ENCODE results near the gene NFIC. TPM values are rescaled to one million over a fixed set of nuclear protein-coding genes. Genes with fewer than 3 reads are reported as not detected.

The NFIC gene
- total RNA-seq, 6 donors from 2014 or later = 96.1 to 175 (median 154) TPM

DNA sequence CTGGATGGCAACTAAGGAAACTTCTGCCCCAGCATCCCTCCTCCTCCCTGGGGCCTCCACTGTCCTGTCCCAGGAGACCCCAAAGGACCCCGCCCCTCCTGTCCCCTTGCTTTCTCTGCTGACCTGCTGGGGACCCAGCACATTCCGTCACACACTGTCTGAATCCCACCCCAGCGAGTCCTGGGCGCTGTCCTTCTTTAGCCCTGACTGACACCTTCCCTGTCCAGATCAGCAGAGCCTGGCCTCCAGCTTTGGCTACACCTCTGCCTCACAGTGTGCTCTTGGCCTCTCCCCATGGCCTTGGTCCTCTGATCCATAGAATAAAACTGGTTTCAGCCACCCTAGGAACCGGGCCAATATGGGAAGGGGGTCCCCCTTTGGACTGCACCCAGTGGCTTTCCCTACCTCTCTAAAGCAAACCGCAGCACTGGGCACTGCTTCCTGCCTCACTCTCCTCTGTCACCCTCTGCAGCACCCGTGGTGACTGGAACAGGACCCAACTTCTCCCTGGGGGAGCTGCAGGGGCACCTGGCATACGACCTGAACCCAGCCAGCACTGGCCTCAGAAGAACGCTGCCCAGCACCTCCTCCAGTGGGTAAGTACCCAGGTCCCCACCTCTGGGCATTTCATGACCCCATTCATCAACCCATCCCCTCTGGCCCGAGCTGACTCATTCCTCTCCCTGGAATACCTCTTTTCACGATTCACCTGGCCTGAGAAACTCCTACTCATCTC lies 67.6 kb downstream of the NFIC start:
- WGBS, 2 donors = 93 to 94% methylated on average over 10 to 11 of the region's 11 CpGs
- H3K4me1 ChIP-seq = peaks cover 34 to 41% (median 35%) of the 10 kb centered on the region in 4 donors
- no peaks in the 10 kb centered on the region for H3K9me3 ChIP-seq
- H3K36me3 ChIP-seq = peaks cover 3 to 65% (median 35%) of the 10 kb centered on the region in 4 donors
- DNase-seq (peak in 1 of 2 donors; percentile 2), ATAC-seq (ENCODE audit: low FRiP score in 2 of 2) (no peak)
- H3K4me3 ChIP-seq = no peak overlapping the region
- TF ChIP-seq POLR2AphosphoS5 (IDR thresholded peaks at IDR 0.05) (no peak), POLR2A (IDR thresholded peaks at IDR 0.05) (no peak), EP300 (IDR thresholded peaks at IDR 0.05) (no peak)
- TF ChIP-seq, protein P1, sequence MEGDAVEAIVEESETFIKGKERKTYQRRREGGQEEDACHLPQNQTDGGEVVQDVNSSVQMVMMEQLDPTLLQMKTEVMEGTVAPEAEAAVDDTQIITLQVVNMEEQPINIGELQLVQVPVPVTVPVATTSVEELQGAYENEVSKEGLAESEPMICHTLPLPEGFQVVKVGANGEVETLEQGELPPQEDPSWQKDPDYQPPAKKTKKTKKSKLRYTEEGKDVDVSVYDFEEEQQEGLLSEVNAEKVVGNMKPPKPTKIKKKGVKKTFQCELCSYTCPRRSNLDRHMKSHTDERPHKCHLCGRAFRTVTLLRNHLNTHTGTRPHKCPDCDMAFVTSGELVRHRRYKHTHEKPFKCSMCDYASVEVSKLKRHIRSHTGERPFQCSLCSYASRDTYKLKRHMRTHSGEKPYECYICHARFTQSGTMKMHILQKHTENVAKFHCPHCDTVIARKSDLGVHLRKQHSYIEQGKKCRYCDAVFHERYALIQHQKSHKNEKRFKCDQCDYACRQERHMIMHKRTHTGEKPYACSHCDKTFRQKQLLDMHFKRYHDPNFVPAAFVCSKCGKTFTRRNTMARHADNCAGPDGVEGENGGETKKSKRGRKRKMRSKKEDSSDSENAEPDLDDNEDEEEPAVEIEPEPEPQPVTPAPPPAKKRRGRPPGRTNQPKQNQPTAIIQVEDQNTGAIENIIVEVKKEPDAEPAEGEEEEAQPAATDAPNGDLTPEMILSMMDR (IDR thresholded peaks at IDR 0.05) = no peak
- H3K27ac ChIP-seq = peak overlapping the region; percentile 80 to 94 (median 86)
- H3K27me3 ChIP-seq = no peaks in the 10 kb centered on the region

DNA sequence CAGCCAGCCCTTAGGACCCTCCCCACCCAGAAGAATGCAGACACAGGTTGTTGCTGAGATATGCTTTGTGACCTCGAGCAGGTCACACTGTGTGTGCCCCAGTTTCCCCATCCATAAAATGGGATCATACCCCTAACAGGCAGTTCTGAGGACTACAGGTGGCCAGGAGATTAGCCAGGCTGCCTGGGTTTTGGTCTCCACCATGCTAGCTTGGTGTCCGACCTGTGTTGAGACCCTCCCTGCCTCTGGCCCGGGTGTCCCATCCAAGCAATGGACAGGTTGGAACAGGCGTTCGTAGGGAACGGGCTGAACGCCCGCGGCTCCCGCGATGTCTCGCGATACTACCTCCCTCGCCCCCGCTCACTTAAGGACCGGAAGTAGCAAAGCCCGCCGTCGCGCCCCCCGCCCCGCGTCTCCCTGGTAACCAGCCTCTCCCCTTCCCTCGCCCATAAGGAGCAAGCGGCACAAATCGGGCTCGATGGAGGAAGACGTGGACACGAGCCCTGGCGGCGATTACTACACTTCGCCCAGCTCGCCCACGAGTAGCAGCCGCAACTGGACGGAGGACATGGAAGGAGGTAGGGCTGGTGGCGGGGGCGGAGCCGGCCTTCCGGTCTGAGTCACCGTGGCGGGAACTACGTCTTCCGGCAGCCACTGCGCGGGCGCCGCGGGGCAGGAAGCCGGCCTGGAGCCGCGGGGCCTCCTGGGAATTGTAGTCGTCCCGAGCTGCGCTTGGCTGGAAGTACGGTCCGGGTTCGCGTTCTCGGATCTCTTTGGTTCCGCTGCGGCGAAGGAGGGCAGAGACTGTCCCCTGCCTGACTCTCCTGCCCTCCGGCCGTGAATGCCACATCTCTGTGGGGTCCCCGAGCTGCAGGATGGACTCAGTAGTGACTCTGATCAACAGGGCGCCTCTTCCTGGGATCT lies 68.5 kb downstream of the NFIC start:
- H3K36me3 ChIP-seq = peaks cover 3 to 69% (median 35%) of the 10 kb centered on the region in 4 donors
- WGBS, 2 donors = 17 to 40% methylated on average over 3 to 18 of the region's 67 CpGs

DNA sequence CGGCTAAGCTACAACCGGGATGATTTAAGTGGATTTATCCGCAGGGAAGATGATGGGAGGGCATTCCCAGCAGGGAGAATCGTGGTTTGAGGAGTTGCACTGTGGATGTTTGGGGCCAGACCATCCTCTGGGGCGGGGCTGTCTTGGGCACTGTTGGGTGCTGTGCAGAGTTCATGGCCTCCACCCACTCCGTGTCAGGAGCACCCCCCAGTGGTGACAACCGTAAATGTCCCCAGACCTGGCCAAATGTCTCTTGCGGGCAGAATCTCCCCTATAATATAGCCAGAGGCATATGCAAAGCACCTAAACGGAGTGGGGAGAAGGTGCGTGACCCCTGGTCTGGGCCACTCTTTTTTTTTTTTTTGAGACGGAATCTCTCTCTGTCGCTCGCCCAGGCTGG lies 73.7 kb downstream of the NFIC start:
- TF ChIP-seq, protein P1 (IDR thresholded peaks at IDR 0.05) = peak in 5 of 6 experiments; percentile 34 to 57 (median 43)
- no peak for TF ChIP-seq POLR2AphosphoS5 (IDR thresholded peaks at IDR 0.05)
- no peak for TF ChIP-seq POLR2A (IDR thresholded peaks at IDR 0.05)
- no peaks in the 10 kb centered on the region for H3K9me3 ChIP-seq
- H3K27me3 ChIP-seq = no peaks in the 10 kb centered on the region
- peaks cover 3 to 83% (median 41%) of the 10 kb centered on the region in 4 donors for H3K36me3 ChIP-seq
- ATAC-seq (ENCODE audit: low FRiP score in 2 of 2) (peak in 1 of 2 donors; percentile 60), DNase-seq (peak in 1 of 2 donors; percentile 53)
- peak overlapping the region in 1 of 4 donors; percentile 16 for H3K27ac ChIP-seq
- 69 to 84% methylated on average over 10 to 11 of the region's 13 CpGs for WGBS, 2 donors
- H3K4me1 ChIP-seq = peaks cover 26 to 49% (median 43%) of the 10 kb centered on the region in 4 donors
- H3K4me3 ChIP-seq = no peak overlapping the region

More for the DNA sequence above, 68.5 kb downstream of the NFIC start:
- peak; percentile 95 to 99 for DNase-seq
- Histone ChIP-seq H3K4me1 (peaks cover 26 to 35% (median 28%) of the 10 kb centered on the region in 4 donors), H3K27me3 (no peaks in the 10 kb centered on the region), H3K4me3 (peak overlapping the region in 3 of 4 donors; percentile 46 to 60 (median 54)), H3K27ac (peak overlapping the region; percentile 80 to 94 (median 86)), H3K9me3 (no peaks in the 10 kb centered on the region)
- TF ChIP-seq, protein P1 (IDR thresholded peaks at IDR 0.05) = peak in 3 of 6 experiments; percentile 19 to 36 (median 35)
- peak in 1 of 4 donors; percentile 74 for TF ChIP-seq EP300 (IDR thresholded peaks at IDR 0.05)
- TF ChIP-seq POLR2A (IDR thresholded peaks at IDR 0.05) = peak in 1 of 4 donors; percentile 58
- peak; percentile 80 to 94 for TF ChIP-seq POLR2AphosphoS5 (IDR thresholded peaks at IDR 0.05)
- ATAC-seq (ENCODE audit: low FRiP score in 2 of 2) = peak; percentile 97 to 98

DNA sequence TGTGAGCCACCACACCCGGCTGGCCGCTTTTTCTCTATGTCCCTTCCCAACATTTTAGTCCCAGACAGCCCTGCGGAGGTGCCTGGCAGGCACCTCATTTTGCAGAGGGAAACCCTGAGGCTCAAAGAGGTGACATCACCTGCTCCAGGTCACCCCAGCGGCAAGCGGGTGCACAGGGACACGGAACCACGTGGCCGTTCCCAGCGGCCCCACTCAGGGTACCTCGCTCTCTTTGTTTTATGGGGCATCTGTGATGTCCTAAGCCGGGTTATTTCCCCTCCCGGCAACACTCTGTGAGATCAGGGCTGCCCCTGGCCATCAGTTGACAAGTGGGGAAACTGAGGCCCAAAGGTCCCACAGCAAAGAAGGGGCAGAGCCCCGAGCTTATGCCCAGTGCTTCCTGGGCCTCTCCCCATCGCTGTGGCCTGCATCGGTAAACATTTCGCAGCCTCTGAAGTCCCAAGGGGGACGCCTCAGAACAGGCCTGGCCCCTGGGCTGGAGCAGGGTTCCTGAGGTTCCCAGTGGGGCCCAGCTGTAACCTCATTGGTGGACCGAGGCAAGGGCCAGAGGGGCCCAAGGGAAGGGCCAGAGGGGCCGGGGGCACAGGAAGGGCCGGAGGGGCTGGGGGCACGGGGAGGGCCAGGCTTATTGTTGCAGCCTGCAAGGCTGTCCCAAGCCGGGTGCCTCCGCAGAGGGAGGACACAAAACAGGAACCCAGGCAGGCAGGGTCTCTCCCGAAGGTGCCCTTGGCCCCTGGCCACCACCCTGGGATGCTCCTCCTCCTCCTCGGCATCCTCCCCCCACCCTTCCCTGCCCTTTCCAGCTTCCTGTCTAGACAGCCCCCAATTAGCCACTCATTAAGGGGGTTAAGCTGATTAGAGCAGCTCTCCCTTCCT lies 75.0 kb downstream of the NFIC start:
- 81 to 88% methylated on average over 18 to 24 of the region's 25 CpGs for WGBS, 2 donors
- Histone ChIP-seq H3K27ac (peak overlapping the region in 3 of 4 donors; percentile 70 to 80 (median 76)), H3K4me3 (no peak overlapping the region), H3K9me3 (no peaks in the 10 kb centered on the region), H3K36me3 (peaks cover 3 to 86% (median 46%) of the 10 kb centered on the region in 4 donors), H3K4me1 (peaks cover 27 to 56% (median 46%) of the 10 kb centered on the region in 4 donors), H3K27me3 (no peaks in the 10 kb centered on the region)
- DNase-seq = peak in 1 of 2 donors; percentile 65
- no peak for ATAC-seq (ENCODE audit: low FRiP score in 2 of 2)
- TF ChIP-seq EP300 (IDR thresholded peaks at IDR 0.05) (no peak), POLR2A (IDR thresholded peaks at IDR 0.05) (no peak), POLR2AphosphoS5 (IDR thresholded peaks at IDR 0.05) (no peak)
- TF ChIP-seq, protein P1 (IDR thresholded peaks at IDR 0.05) = no peak

All from upper lobe of left lung (tissue), 6 donors.